Measurements from ENCODE around the gene EBLN1. TPM values are rescaled to one million over a fixed set of nuclear protein-coding genes. Genes with fewer than 3 reads are reported as not detected.

EBLN1 gene
- total and polyA plus RNA-seq, 9 of the 15 experiments (the other 6 are each of a cell fraction or from before 2014, with no cell fraction given) = 0.06 to 3.1 (median 0.80) TPM

GRCh38 chr10:22259280-22259679, 41.5 kb upstream of the EBLN1 start:
- BruUV-seq (replicated peaks) = no TSS peak
- intact Hi-C loops (cut with micrococcal nuclease) = loop anchor here (10.0 kb wide), 1 partner anchor 276 kb away; no protein-coding TSS in a partner anchor

More at GRCh38 chr10:22259280-22259679, 41.5 kb upstream of the EBLN1 start:
- H3K79me2 ChIP-seq (ENCODE audit: control insufficient read depth, insufficient read depth, low read length) = no peaks in the 10 kb centered on the region
- FAIRE-seq = no peak
- ATAC-seq = peak; percentile 81
- in situ Hi-C loops (cut with MboI) = no loop called here
- H3K4me1 ChIP-seq (replicated peaks in 1 of 2; ENCODE audit: control insufficient read depth in 2 of 2, insufficient read depth in 2 of 2, low read length in 2 of 2) = no peaks in the 10 kb centered on the region
- no peaks in the 10 kb centered on the region for H3K36me3 ChIP-seq (ENCODE audit: control insufficient read depth, insufficient read depth, low read length)
- peak in 1 of 4 experiments; percentile 27 for DNase-seq (ENCODE audit: extremely low read depth in 1 of 4, low spot score in 3 of 4)
- H2AFZ ChIP-seq (ENCODE audit: low read depth, low read length) = no peak overlapping the region
- H3K27me3 ChIP-seq (ENCODE audit: control insufficient read depth in 2 of 2, insufficient read depth in 2 of 2, low read length in 2 of 2) = no peaks in the 10 kb centered on the region
- ChIA-PET POLR2A (interaction anchor here (0.6 to 1.2 kb wide), 7 partner anchors 9 to 151 kb away, joined by 3 to 4 read pairs (median 3); partner anchors contain the start of gene COMMD3), CTCF (ENCODE audit: low intra/inter-chr PET ratio) (no interaction called here)
- WGBS (ENCODE audit: insufficient coverage, low coverage, missing lambda C conversion rate) = 33% methylated on average over 3 of the region's 3 CpGs
- H3K9ac ChIP-seq (ENCODE audit: insufficient read depth in 1 of 2, low read depth in 2 of 2, low read length in 2 of 2) = no peak overlapping the region
- no peaks in the 10 kb centered on the region for H4K20me1 ChIP-seq (replicated peaks; ENCODE audit: control insufficient read depth, insufficient read depth, low read length)
- no peaks in the 10 kb centered on the region for H3K9me3 ChIP-seq (replicated peaks; ENCODE audit: control insufficient read depth, insufficient read depth, low read depth, low read length)
- H3K9me1 ChIP-seq (ENCODE audit: control insufficient read depth, insufficient read depth, low read length) = no peaks in the 10 kb centered on the region
- TF ChIP-seq POLR2AphosphoS2 (IDR thresholded peaks at IDR 0.05; ENCODE audit: low read length) (no peak), GATAD2A (IDR thresholded peaks at IDR 0.05) (no peak), RAD21 (CRISPR knock-in tag; conservative IDR thresholded peaks at IDR 0.05 in 1 of 2, IDR thresholded peaks at IDR 0.05 in 1 of 2) (peak; percentile 44 to 68), TCF7L2 (IDR thresholded peaks at IDR 0.05; ENCODE audit: low read depth, low read length) (no peak), ZNF12 (CRISPR knock-in tag; IDR thresholded peaks at IDR 0.05) (no peak), THRAP3 (IDR thresholded peaks at IDR 0.05; ENCODE audit: borderline replicate concordance) (no peak), EP300 (IDR thresholded peaks at IDR 0.05; ENCODE audit: low read length) (no peak)
- TF ChIP-seq, protein P1, sequence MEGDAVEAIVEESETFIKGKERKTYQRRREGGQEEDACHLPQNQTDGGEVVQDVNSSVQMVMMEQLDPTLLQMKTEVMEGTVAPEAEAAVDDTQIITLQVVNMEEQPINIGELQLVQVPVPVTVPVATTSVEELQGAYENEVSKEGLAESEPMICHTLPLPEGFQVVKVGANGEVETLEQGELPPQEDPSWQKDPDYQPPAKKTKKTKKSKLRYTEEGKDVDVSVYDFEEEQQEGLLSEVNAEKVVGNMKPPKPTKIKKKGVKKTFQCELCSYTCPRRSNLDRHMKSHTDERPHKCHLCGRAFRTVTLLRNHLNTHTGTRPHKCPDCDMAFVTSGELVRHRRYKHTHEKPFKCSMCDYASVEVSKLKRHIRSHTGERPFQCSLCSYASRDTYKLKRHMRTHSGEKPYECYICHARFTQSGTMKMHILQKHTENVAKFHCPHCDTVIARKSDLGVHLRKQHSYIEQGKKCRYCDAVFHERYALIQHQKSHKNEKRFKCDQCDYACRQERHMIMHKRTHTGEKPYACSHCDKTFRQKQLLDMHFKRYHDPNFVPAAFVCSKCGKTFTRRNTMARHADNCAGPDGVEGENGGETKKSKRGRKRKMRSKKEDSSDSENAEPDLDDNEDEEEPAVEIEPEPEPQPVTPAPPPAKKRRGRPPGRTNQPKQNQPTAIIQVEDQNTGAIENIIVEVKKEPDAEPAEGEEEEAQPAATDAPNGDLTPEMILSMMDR (IDR thresholded peaks at IDR 0.05 in 2 of 3, conservative IDR thresholded peaks at IDR 0.05 in 1 of 3; ENCODE audit: insufficient read depth in 2 of 3, low read depth in 1 of 3, low read length in 3 of 3) = peak in 2 of 3 experiments; percentile 18 to 45; a peak in 2 of 6 replicates
- TF ChIP-seq, protein P2, sequence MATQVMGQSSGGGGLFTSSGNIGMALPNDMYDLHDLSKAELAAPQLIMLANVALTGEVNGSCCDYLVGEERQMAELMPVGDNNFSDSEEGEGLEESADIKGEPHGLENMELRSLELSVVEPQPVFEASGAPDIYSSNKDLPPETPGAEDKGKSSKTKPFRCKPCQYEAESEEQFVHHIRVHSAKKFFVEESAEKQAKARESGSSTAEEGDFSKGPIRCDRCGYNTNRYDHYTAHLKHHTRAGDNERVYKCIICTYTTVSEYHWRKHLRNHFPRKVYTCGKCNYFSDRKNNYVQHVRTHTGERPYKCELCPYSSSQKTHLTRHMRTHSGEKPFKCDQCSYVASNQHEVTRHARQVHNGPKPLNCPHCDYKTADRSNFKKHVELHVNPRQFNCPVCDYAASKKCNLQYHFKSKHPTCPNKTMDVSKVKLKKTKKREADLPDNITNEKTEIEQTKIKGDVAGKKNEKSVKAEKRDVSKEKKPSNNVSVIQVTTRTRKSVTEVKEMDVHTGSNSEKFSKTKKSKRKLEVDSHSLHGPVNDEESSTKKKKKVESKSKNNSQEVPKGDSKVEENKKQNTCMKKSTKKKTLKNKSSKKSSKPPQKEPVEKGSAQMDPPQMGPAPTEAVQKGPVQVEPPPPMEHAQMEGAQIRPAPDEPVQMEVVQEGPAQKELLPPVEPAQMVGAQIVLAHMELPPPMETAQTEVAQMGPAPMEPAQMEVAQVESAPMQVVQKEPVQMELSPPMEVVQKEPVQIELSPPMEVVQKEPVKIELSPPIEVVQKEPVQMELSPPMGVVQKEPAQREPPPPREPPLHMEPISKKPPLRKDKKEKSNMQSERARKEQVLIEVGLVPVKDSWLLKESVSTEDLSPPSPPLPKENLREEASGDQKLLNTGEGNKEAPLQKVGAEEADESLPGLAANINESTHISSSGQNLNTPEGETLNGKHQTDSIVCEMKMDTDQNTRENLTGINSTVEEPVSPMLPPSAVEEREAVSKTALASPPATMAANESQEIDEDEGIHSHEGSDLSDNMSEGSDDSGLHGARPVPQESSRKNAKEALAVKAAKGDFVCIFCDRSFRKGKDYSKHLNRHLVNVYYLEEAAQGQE (IDR thresholded peaks at IDR 0.05; ENCODE audit: borderline replicate concordance) = peak; percentile 54; the same call in 1 of the 2 replicates
- TF ChIP-seq, protein P2 (CRISPR knock-in tag; IDR thresholded peaks at IDR 0.05; ENCODE audit: low read depth) = no peak
- TF ChIP-seq, protein P3, sequence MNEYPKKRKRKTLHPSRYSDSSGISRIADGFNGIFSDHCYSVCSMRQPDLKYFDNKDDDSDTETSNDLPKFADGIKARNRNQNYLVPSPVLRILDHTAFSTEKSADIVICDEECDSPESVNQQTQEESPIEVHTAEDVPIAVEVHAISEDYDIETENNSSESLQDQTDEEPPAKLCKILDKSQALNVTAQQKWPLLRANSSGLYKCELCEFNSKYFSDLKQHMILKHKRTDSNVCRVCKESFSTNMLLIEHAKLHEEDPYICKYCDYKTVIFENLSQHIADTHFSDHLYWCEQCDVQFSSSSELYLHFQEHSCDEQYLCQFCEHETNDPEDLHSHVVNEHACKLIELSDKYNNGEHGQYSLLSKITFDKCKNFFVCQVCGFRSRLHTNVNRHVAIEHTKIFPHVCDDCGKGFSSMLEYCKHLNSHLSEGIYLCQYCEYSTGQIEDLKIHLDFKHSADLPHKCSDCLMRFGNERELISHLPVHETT (CRISPR knock-in tag; conservative IDR thresholded peaks at IDR 0.05 in 1 of 2, IDR thresholded peaks at IDR 0.05 in 1 of 2) = no peak
- no peak overlapping the region for H3K27ac ChIP-seq (ENCODE audit: extremely low read depth, low read depth, low read length)
- no peak overlapping the region for H3K4me2 ChIP-seq (ENCODE audit: insufficient read depth, low read length)
- no peak overlapping the region for H3K4me3 ChIP-seq

All from K562 (cell line).